GM18907 (cell line): ENCODE results near the gene ATXN7.
A peak's percentile ranks its signal among the peaks of the same experiment; 100 is the strongest.

Experiments used
- ATAC-seq: cut with Tn5 transposase; IDR thresholded peaks from one replicate; pipeline ENCODE4 v1.9.1; 2021; ENCODE audit warnings: mild to moderate bottlenecking, moderate library complexity; ENCODE audit not compliant: unreplicated experiment

Gene ATXN7

DNA sequence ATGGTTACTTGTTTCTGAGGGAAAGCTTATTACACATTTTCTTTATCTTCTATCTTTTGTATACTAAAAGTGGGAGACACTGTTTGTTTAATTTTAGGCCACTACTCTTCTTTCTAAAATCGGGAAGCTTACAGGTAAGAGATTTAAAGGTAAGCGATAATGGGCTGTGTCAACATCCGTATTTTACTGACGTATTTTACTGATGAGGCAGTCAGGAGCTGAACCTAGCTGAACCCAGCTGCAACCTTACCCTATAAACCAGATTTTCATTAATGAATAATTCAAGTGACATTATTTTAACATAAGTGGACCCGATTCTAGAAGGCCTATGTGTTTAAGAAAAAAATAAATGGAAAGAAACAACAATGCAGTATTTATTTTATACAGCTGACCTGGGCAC lies 146.5 kb downstream of the ATXN7 start:
- no peak for ATAC-seq

DNA sequence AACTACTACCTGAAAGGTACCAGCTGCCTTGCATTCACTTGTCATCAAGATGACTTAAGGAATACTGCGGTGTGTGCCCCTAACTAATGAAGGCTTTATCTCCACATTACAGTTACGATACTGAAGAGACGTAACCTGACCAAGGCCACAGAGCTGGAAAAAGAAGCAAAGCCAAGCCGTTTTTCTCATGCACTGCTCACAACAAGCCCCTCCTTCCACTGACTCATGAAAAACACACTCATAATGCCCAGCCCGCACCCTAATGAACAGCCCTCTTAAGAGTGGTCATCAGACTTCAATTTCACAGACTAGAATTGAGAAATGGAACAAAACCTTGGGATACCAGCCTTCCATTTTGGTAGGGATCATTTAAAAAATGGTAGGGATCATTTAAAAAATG lies 148.0 kb downstream of the ATXN7 start:
- ATAC-seq: no peak

DNA sequence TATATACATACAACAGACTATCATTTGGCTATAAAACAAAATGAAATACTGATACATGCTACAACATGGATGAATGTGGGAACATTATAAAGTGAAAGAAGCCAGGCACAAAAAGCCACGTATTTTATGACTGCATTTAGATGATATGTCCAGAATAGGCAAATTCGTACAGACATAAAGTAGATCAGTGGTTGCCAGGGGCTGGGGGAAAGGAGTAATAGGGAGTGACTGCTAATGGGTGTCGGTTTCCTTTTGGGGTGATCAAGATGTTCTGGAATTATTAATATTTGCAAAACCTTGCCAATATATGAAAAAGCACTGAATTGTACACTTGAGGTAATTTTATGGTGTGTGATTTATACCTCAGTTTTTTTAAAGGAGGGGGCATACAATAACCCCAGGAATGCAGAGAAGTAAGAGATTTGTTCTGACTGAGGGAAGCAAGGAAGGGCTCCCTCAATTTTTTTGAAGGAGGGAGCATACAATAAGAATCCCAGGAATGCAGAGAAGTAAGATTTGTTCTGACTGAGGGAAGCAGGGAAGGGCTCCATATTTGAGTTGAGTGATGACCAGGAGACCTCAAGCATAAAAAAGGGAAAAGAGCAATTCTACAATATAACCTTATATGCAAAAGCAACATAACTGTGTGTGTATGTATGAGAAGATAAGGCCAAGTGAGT lies 153.4 kb downstream of the ATXN7 start:
- no peak for ATAC-seq

DNA sequence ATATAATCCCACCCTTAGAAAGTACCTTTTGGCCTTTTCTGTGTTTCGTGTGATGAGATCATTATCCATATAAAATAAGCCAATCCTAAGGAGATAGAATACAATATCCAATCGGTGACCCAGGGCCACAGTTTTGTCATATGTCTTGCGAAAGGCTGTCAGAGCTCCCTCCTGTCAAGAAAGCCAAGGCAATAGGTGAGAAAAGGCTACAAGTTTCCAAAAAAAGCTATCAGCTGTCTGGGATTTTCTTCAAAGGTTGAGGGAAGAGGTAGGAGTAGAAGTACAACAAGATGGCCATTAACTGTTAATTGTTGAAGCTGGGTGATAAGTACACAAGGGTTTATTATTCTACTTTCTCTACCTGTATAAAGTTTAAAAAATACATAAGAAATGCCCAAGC lies 155.6 kb downstream of the ATXN7 start:
- ATAC-seq: no peak

DNA sequence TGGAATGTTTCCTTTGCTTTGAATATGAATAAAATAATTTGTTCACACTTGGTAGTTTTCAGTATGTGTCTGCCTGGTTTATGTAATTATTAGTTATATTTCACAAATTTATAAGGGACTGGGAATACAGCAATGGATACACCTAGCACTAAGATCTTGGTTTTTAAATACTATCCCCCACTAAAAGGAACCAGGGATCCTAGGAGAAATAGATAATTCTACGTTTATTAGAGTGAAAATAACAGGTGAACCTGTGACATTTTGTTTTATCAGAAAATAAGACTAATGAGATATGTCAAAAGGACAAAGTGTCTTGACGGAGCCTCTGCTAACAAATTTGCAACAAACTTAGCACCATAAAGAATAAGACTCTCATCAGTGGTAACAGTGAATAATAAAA lies 156.2 kb downstream of the ATXN7 start:
- ATAC-seq: no peak

DNA sequence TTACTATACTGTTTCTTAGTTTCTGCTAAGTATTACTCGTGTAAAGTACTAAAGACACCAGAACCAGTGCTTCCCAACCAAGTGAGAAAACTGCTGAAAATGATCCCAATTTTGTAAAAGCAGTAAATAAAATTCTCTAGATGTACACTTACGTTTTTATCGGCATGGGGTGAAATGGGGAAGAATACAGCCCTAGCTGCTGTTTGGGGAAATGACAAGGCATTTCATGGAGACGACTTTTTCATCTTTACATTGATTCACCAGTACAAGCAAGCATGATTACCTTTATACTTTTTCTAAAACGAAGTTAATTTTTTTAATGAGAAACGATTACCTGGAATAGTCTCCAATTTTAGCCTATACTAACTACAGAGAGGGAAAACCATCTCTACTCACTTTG lies 158.3 kb downstream of the ATXN7 start:
- no peak for ATAC-seq

DNA sequence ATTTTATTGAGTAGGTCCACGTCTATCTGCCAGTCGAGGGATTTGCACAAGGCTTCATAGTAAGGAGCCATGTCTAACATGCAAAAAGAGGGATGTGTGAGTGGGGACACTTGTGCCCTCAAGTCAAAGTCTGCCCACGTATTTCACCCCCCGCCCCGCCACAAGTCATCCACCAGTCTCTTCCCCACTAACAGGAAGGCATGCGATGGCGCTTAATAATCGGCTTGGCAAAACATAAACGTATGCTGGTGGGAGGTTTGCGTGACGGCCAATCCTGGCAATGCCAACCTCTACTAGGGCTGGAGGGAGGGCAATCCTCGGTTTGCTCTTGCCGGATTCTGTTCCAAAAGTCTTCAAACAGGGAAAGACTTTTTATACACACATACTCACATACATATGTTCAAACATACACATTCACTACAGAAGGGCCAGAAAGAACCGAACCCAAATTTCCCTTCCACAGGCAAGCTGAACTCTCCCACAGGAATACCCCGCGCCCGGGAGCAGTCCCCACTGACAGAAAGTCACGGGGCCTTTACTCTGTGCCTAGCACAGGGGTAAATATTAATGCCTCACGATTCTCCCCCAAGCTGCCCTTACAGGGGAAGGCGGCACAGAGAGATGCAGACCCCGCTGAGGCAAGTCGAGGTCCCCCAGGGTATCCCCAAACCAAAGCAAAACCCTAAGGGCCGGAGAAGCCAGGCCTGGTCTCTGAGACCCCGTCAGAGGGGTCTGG lies 159.0 kb downstream of the ATXN7 start:
- no peak for ATAC-seq

DNA sequence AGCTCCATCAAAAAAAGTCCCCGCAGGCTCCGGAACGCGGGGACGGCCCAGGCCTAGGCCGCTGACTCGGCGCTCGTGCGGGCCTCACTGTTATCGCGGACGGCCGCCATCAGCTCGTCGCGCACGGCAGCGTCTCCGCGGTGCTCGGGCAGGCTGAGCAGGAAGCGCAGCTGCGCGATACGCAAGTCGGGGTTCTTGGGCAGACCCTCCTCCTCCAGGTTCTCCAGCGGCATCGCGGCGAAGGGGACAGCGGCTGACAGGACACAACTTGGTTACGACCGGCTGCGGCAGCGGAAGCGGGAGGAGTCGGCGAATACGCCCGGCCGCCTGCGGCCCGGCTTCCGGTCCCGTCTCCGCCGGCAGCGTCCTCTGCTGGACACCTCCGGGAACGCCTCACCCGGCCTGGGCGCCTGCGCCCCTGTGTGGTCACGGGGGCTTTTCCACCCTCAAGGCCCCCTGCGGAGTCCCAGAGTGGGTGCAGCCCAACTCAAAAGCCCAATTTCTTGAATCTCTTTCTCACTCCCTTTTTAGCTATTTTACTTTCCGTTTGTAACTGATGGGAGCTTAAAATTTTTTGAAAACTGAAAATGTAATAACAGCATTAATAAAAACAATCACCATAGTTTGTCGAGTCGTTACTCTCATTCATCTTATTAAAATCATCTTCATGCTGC lies 159.7 kb downstream of the ATXN7 start, which contains the start of gene PSMD6:
PSMD6 (minus strand) TSS at position 308 of the 674 bp plus-strand sequence; CDS start at position 233, 75 bp downstream.
- ATAC-seq: peak; percentile 99

DNA sequence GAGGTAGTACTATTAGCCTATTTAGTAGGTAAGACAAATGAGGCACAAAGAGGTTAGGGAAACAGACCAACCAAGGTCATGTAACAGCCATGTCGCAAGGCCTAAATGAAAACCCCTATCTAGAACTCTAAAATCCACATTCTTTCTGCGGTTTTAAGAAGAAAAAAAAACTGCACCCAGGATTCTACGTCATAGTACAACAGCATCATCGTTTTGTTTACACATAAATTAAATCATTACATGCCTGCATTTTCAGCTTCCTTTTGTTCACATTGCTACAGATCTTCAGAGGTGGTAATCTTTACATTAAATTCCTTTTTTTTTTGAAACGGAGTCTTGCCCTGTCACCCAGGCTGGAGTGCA lies 160.2 kb downstream of the ATXN7 start:
- no peak for ATAC-seq

DNA sequence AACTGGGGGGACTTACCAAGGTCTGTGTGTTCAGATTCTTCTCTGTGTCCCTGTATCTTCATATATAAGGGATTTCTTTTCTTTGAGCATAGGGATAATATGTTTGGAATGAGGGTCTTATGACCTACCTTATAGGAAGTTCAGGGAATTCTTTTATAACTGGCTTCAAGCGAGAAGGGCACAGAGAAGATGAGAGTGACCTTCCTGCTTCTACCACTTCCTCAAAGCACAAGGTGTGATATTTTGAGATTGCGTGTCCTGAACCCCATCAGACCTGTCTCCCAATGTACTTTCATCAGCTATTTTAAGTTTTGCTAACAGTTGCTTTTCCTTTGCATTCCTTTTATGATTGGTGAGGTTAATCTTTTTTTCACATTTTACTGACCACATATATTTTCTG lies 162.7 kb downstream of the ATXN7 start:
- ATAC-seq: no peak

DNA sequence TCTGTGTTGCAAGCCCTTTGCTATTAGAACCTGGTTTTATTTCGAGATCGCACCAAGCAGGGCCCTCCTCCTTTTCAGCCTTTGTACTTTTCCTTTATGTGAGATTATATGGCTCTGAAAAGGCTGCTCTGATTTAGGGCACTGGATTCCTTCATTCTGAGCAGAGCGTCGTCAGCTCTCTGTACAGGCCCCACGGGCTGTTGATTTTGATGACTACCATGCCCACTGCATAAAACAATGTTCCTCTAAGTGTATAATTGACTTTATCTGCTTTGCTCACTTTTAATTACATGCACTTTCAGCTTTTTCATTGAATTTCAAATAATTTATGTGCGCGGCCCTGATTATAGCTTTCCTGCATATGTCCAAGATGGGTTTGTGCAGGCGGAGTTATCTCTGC lies 164.0 kb downstream of the ATXN7 start:
- ATAC-seq: no peak

DNA sequence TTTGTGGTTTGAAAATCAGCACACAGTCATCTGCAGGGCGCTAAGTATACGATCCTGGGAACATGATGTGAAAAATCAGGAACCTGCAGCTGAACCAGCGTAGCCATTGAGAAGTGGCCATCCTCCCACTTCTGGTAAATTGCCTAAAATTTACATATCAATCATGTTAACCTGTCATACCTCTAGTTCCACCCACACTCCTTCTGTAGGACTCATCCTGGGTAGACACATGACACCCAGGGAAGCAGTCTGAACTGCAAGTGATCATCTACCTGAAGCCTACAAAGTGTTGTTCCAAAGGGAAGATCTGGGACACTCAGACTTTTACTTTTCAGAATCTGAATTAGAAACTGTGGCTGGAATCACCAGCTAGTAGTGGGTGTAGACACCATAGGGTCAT lies 165.1 kb downstream of the ATXN7 start:
- no peak for ATAC-seq

DNA sequence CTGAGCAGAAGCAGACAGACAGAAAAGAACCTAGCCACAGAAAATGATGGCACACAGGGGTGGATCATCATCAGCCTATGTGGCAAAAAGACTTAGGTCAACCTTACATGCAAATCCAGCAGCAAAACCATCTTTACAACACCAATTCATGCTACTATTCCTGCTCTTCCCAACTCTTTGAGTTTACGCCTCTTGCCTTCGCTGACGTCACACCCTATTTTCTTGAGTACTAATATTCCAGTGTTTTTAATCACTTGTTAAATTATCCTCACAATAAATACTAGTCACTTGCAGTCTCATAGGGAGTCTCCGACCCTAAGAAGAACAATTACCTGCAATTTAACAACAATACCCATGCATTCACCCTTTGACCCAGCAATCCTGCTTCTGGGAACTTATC lies 165.6 kb downstream of the ATXN7 start:
- no peak for ATAC-seq

DNA sequence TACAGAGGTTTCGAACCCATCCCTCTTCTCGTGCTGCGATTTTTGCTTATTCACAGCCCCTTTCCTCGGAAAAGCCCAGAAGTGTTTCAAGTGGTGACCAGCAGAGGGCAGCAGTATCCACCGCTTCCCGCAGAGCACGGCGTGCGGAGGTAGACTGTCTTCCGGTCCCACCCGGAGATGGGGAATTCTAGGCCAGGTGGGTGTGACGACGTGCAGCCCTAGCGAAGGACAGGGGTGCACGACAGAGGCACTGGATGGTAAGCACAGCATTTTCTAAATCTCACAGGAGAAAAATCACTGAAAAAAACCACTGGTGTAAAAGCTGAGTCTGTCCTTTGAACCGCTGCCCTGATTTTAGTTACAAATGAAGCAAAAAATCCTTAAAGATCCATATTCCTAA lies 167.1 kb downstream of the ATXN7 start:
- ATAC-seq: peak; percentile 98

DNA sequence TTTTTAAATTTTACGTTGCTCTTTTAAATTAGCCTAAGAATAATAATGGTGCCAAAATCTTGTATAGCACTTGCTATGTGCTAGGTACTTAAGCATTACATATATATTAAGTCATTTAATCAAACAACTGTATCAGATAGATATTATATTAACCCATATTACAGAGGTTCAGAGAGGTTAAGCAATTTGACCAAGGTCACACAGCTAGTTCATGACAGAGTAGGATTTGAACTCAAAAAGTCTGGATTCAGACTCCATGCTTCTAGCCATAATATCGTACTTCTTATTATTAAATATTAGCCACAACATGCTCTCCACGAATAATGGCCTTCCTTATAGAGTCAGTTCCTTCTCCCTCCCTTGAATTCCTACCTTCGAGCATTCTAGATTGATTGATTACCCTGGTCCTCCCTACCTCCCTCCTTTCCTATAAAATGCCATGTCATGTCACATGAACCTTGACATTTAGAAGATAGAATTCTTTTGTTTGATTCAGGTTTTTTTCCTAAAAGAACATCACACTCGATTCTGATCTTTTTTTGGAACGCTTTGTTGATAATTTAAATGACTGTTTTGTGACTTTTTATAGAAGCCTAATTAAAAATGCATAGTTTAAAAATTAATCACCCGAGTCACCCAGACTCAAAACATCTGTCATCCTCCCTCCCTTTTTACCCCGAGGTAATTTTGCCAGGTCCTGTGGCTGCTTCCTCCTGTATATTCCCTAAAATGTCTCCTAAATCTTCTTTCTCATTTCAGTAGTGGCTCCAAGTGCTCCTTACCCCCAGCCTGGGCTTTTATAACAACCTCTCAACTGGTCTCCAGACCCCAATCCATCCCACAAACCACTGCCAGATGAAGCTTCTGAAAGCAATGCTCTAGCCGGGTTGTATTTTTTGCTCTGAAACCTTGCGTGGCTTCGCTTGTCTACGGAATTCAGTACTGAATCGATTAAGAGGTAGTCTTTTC lies 168.2 kb downstream of the ATXN7 start:
- no peak for ATAC-seq

DNA sequence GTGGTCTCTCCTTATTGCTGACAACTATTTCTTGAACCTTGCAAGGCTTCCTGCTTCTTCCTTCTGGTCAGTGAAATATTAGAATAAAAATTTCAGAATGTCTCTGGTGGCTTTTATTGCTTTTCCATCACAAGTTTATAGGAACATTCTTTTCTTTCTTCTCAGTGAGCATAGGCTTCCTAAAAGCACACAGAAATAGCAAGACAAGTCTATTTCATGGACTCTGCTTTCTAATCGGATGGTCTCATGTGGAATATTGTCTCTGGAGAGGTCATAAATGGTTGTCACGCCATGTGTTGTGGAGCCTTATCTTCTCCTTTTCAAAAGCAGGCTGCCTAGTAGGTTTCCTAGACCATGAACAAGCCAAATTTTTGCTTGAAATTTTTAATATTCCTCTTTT lies 169.4 kb downstream of the ATXN7 start:
- ATAC-seq: no peak

DNA sequence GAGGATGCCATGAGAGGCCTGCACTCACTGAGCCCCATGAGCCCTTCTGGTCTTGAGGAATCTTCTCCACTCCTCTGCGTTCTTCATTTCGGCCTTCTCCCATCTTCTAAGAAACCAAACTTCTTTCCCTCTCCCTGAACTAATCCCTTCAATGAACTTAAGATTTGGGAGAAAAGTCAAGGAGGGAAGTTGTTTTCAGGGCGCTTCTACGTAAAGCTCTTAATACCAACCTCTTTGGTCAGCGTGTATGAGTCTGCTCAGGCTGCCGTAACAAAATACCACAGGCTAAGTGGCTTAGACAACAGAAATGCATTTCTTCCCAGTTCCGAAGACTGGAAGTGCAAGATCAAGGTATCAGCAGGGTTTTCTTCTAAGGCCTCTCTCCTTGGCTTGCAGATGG lies 173.4 kb downstream of the ATXN7 start:
- no peak for ATAC-seq

DNA sequence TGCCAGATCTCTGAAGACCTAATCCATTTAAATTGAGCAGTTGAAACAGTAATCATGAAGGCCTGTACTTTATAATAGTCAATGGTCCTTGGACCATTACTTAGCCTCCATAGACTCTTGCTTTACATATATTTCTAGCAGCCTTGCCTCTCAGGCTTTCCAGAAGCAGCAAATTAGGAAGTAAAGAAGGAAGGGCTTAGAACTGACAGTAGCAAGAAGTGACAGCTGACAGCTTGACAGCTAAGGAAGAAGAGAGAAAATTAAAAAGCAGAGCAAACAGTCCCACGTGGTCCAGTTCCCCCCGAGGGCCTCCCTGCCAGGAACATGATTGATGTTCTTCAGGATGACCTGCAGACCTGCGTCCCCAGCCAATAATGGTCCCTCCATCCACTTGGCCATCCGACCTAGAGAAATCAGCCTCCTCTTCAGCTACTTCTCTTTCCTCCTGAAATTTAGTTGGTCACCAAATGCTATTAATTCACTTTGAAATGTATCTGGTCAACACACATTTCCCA lies 174.6 kb downstream of the ATXN7 start:
- no peak for ATAC-seq

DNA sequence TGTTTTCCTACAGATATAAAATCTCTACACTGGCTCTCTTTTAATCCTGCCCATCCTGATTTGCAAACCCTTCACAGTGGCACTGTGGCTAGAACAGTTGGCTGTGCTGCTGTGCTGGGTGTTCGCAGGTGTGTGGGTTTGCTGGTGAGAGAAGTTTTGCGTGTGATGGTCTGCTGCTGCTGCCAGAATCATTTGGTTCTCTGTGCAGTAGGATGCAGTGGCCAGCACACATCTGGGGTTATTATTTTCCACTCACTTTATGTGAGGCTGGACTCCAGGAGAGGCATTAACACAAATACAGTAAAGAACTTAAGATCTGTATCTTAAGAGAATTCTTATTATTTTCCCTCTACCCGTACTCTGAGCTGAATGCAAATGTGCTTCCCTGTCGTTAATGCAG lies 175.7 kb downstream of the ATXN7 start:
- ATAC-seq: no peak

DNA sequence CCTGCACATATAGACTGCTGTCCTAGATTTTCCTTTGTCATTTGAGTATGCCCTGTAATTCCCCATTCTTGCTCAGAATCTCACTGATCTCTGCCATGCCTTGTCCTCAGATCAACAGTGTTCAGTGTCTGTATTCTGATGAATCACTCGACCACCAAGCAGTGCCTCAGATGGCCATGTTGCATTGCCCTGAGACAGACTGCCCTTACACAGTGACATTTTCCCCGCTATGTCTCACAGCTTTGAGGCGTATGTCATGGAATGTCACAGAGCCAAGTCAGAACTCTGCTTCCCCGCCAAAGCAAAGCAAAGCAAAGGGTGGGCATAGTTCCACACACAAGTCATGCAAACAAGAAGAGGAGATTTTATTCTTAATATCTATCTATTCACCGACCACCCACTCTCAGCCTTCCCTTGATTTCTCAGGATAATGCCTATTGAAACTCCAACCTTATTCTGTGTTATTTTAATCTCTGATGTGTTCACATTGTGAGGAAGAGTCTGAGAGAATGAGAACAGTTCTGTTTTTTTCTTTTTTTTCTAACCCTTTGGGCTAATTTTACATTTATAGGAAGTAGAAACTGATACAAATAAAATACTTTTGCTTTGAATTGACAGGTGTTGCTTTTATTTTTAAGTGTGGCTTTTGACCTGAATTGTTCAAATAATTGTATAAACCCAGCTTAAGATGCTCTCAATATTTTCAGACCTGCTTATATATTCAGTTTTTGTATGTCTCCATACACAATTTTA lies 176.5 kb downstream of the ATXN7 start:
- no peak for ATAC-seq
